NCI-H748 (cell line): Measurements from ENCODE around the gene ARHGAP15.

Experiments
- DNase-seq: peaks from one replicate; lab custom pipeline; 2025; ENCODE audit not compliant: unreplicated experiment; lab: John Stamatoyannopoulos, UW

The ARHGAP15 gene

DNA sequence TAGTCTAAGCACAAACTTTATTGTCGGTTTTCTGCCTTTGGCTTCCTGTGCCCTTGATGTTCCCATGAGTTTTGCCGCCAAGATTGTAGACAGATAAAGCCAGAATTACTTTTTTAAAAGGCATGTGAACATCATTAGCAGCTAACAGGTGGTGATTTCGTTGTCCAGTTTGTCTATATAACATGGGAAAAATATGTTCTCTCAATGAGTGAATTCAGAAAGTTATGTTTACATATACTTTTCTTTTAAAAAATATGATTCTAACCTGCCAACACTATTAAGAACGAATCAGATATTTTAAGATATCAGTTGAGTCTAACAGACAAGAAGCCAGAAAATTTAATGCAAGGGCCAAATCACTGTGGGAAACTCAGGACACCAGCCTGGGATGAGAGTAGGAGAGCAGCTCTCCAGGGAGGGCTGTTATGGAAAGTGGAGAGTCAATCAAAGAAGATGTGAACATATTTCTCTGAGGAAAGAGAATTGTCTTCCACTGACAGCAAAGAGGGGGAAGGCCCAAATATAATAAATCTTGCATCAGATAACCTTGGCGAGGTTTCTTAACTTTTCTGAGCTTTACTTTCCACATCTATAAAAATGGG lies 311.3 kb downstream of the ARHGAP15 start:
- DNase-seq, result no peak

DNA sequence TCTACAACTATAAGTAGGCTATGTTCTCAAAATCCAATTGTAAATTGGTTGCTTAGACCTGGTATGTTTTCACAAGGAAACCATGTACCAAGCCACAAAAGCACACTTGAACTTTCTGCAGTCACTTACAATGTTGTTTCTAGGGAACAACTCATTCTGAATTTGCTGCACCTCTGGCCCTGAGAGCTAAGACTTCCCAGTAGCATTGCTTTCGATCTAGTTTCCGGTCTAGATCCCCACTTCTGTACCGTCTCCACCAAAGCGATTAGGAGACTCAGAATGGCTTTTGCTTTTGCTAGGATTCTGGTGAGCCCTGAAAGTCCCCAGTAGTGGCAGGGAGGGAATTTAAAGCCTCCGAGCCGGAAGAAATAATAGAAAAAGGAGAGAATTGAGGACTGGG lies 313.0 kb downstream of the ARHGAP15 start:
- DNase-seq, result no peak

DNA sequence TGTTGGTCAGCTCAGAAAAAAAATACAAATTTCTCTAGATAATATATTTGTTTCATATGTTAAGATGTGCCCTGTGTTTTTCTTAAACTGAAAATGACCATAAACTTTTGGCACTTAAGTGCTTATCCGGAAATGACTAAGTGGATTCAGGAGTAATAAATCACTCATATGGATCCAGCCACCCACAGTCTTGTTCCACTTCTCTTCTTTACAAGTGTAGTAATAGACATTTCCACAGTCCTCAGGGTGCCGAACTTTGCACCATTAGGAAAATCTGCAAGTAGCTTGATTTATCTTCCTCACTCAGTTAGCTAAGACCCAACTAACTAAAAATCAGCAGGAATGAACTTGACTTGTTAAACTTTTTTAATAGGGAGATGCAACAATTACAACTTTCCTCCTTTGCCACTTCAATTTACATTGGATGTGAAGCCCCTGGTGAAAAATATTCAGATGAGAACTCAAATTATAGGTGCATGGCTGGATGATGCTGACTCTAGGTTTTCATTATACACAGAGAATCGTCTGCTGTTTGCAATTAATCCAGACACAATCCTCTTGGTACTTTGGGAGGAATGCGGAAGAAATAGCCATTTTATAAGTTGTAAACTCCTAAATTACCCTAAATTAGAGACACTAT lies 322.5 kb downstream of the ARHGAP15 start:
- DNase-seq, result no peak

DNA sequence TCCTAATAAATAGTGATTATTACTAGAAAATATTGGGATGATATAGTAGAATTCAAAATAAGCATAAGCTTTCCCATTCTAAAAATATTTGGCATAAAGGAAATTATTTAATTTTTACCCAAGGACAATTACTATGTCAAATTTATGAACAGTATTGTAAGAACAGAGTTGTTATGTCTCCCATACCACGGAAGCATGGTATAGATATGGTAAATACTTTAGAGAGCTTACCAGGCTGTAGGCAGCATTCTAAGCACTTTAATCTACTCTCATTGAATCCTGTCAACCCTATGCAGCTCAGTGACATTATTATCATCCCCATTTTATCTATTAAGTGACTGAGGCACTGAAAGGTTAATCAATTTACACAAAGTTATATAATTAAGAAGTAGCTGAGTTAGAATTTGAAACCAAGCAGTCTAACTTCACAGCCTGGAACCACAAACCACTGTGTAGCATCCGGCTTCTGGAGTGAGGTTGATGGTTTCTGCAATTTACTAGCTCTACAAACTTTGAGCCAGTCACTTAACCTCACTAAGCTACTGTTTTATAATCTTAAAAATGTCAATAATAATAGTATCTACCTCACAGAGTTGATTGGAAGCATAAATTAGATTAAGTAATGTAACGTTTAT lies 323.7 kb downstream of the ARHGAP15 start:
- DNase-seq, result no peak

DNA sequence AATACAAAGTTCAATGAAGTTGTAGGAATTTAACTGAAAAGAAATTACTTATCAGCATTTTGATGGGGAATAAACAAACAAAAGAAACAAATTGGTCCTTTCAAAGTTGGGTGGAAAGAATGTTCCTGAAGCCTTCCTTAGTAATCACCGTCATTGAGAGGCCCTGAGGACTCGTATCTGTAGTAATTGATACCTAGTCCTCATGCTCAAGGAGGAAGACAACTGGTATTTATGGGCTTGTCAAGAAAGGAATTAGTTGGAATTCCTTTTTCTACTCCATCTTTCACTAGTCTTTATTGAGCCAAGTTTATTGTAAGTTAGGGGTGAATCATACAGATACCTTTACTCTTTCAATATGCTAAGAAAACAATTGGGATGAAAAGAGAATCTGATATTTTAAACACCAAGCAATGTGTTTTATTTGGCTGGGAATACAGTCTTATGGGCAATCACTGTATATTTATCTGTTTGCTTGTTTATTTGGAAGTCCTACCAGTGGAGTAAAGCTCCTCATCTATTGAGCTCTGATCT lies 324.8 kb downstream of the ARHGAP15 start:
- DNase-seq, result no peak

DNA sequence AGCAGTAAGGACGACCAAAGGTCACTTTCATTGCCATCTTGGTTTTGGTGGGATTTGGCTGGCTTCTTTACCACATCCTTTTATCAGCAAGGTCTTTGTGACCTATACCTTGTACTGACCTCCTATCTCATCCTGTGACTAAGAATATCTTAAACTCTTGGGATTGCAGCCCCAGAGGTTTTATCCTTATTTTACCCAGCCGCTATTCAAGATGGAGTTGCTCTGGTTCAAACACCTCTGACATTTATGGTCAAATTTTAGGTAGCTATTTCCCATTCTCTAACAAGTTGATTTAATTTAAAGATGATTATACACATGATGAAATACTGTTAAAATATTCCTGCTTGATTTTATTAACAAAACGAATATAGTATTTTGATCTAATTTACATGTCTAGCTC lies 326.1 kb downstream of the ARHGAP15 start:
- no peak for DNase-seq

DNA sequence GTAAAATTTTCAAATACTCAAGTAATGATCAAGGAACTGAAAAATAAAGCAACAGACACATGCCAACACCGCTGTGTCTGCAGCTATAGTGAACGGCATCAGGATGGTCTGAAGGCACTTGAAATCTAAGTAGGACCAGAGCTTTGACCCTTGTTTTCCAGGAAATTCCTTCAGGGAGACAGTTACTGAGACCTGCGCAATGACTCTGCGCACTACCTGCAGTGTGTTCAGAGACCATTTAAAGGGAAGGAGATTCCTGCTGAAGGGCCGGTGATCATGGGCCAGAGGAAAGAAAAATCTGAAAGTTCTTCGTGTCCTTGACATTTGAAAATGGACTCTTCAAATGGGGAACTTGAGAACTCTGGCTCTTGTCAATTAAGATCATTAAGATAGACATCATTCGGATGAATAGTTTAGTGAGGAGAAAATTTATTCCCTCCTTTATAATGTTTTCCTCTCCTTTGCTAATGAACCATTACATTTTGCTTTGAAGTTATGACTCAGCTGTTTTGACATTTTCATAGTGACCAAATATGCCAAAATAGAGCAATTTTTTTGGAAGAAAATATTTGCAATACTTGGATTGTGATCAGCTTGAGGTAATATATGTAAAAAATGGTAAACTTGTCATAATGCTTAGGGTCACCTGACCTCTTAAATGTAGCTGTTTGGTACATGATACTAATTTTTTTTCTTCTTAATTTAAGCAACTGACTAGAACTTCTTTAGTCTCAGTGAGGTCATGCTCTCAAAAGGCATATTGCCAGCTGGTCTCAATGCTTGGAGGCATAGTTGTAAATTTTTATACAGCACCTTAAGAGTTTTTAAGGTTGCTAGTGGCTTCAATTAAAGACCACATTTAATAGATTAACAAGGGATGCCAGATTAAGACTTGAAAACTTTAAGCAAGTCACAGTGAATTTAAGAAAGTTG lies 329.3 kb downstream of the ARHGAP15 start:
- no peak for DNase-seq

DNA sequence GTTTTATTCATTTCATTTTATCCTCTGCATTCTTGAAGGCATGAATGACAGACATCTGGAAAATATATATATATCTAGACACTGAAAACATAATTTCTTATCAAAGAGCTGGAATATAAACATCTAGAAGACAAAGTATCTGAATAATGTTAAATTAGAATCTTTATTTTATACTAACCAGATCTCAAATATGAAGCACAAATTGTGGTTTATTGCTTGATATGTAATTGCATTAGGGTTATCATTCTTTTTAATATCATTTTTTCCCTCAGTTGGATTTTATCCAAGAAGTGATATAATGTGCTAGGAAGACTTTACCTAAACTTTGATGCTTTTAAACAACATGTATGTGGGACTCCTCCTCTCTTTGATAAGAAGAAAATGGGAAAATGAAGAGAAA lies 331.2 kb downstream of the ARHGAP15 start:
- DNase-seq, result no peak

DNA sequence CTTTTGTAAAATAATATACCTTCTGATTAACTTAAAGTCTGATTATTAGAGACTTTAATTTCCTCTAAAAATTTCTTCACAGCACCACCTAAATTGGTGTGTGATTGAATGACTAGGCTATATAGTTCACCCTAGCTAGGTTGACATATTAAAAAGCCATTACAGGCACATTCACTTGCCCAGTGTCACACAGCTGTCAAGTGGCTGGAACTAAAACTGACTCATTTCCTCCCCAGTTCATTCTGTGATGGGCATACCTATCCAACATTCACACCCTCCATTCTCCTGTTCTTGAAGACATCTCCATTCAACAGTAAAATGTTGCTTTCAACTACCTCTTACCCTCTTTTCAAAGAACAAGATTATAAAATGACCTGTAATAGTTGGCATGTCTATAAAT lies 334.5 kb downstream of the ARHGAP15 start:
- DNase-seq, result no peak

DNA sequence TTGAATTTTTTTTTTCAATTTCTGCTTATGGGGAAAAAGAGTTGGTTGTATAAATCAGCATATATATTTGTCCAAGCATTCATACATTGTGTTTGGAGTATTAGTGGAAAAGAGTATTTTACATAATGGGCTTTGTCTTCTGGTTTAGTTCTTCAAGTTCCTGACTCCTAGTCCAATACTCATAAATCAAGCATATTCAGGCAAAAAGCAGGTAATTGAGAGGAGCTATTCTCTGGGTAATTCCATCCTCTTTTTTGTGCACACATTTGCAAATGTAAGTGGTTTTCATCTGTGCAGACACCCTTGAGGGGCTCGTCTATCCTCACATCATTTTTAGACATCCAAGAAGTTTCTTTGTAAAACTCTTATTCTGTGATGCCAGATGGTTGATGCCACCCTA lies 337.2 kb downstream of the ARHGAP15 start:
- DNase-seq, result no peak

DNA sequence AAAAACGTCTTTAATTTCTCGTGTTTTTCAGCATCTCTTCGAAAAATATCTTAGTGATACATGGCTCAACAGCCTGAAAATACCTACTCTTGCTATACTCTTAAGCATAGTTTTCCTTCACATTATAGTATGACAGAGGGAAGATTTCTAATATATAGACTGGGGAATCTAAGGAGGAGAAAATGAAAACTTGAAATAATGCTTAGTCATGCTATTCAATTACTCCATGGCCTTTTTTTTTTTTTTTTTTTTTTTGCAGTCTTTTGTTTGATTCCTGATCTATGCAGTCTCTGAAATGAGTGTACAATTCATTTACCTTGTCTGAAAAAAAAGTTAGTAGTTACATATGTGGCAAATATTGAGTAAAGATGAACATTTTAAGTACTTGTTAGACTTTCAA lies 337.8 kb downstream of the ARHGAP15 start:
- no peak for DNase-seq

DNA sequence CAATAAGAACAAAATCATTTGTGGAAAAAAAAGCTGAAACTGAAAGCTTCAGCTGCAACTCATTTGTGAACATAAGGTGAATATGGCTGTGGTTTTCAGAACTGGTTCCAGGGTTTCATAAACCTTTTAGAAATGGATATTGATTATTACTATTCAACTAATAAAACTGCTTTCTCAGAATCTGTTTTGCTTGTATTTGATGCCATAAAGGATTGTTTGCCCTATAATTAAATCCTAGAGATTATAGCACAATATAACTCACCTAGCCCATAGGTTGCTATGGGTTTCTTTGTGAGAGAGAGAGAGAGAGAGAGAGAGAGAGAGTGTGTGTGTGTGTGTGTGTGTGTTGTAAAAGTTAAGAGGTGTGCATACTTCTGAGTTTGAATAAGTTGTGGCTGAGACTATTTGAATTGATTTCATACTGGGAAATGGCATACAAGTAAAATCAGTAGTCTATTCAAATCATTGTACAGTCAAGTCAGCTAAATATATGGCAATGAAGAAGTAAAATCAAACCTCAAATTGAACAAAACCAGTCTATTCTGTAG lies 339.2 kb downstream of the ARHGAP15 start:
- no peak for DNase-seq

DNA sequence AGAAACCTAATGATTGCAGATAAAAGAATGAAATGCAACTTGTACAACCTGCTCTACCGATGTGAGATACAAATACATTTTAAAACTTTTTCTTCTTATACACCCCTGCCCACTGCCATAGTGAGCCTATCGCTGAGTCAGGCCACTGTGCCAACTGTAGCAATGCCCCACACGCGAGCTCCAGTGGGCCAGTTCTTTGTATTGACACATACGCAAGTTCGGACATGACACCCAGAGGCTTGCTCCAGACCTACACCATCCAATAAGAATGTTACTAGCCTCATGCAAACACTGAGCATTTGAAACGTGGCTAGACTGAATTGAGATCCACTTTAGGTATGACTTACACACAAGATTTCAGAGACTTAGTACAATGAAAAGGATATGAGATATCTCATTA lies 340.1 kb downstream of the ARHGAP15 start:
- DNase-seq, result no peak

DNA sequence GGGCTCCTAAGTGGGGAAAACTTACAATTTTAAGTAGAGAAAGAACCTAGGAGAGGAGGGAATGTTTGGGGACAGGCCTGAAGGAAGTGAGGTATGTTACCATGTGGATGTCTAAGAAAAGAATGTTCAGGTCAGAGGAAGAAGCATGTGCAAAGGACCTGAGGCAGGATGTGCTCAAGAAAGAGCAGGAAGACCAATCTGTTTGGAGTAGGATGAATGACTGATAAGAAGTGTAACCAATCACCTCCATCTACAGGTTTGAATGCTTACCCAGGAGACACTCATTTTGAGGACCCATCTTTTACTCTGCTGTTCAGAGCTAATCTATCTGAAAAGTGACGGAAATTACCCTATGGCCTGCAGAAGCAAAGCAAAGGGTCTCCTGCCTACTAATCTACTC lies 342.3 kb downstream of the ARHGAP15 start:
- DNase-seq, result no peak

DNA sequence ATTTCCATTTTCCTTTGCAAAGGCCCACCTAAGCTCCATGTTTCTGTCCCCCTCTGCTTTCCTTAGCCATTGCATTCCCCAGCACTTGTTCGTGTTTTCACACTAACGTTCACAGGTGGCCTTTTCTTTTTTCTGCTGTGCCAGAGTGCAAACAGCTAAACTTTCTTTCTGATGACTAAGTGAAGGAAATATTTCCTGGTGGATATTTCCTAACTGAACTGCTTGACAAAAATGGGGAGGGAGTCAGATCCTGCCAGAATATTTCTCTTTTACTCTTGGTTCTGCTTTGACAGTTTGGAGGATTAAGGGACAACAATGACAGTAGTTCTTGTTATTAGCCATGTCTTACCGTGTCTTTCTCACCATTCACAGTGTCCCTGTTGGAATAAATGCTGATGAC lies 344.0 kb downstream of the ARHGAP15 start:
- DNase-seq, result no peak

DNA sequence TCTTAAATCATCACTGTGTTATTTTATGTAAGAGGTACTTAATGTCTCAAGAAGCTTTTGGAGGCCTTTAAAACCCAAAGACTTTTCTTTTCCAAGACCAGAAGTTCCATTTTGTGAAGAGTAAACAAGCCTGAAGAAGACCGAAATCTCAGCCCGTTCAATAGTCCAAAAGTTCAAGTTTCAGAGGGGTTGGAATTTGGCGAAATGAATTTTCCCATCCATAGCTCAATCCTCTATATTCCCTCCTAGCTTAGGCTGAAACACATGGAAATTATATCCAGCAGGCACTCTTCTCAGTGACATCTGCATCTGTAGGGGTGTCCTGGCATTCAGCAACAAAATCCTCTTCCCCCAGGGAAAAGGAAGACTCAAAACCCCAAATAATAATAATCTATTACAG lies 344.6 kb downstream of the ARHGAP15 start:
- no peak for DNase-seq

DNA sequence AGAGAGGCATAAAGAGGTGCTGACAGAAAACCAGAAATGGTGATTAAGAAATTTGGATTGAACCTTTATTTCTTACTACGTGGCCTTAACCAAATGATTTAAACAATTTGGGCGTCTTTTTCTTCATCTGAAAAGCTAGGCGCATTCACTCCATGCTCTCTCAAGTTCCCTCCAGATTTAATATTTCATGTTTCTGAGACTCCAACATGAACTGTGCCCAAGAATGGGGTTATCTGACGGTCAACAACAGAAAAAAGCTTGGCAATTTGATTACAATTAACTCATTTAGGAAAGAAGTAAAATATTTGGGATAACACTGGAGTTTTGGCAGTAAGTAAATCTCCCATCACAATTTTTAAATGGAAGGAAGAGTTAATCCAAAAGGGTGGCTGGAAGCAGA lies 345.4 kb downstream of the ARHGAP15 start:
- DNase-seq, result no peak

DNA sequence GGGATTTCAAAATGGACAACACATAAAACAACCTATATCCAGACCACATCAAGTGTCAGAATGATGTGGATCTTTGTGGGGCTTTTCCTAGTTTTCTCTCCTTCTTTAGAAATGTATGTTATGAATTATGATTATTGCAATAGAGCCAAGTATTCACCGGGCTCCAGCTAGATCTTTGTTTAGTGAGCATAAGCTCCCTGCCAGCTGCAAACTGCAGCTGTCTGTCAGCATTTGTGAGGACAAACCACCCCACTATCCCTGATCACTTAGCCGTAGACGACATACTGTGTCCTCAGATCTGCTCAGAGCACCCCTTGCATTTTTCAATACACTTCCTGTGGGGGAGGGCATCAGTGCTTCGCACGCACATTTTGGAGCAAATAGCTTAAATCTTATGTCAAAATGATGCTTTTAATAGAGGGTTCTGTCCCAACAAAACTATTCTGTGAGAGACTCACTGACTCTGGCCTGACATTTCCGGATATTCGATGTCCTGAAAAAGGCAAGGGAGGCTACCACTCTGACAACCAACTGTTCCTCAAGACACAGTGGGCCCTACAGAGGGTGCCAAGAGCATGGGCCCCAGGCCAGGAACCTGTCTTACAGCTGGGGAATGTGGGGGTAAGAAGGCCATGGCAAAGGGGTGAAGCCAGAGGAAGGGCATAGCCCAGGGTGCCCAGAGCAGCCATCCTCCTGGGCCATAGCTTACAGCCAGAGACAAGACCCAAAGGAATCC lies 346.0 kb downstream of the ARHGAP15 start:
- DNase-seq, result no peak

DNA sequence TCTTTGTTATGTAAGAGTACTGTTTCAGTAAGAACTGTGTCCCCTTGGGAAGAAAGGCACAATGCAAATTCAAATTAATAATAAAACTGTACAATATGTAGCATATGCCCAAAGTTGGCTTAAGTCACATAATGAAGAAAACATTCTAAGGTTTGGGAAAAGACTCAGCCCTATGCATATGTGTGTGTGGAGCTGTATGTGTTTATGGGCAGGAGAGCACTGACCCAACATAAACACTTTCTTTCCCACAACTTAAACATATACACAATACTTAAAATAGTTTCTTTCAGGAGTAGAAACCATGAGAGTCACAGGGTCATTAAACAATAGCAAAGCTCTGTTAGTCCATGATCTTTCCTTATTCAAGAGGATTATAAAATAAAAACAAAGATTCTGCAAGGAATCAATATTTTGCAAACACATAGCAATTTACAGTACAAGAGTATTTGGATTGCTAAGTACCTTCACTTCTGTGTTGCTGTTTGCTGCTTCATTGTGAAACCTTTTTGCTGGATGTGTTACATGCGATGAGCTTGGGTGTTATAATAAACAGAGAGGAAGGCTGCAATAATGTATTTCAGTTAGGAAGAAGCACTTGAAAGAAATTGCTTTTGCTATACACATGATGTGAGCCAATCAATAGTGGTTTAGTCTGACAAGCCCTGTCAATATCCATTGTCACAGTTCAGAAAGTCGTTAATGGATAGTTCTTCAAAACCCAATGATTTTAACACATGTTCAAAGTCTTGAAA lies 347.3 kb downstream of the ARHGAP15 start:
- DNase-seq, result peak; percentile 7
